ENCODE measurements around the gene UNCX.
"Not testable (repeated sequence)": the region's sequence is repeated elsewhere in the genome, so short reads cannot be mapped to it uniquely, and the experiment has no call there.

Gene UNCX

DNA sequence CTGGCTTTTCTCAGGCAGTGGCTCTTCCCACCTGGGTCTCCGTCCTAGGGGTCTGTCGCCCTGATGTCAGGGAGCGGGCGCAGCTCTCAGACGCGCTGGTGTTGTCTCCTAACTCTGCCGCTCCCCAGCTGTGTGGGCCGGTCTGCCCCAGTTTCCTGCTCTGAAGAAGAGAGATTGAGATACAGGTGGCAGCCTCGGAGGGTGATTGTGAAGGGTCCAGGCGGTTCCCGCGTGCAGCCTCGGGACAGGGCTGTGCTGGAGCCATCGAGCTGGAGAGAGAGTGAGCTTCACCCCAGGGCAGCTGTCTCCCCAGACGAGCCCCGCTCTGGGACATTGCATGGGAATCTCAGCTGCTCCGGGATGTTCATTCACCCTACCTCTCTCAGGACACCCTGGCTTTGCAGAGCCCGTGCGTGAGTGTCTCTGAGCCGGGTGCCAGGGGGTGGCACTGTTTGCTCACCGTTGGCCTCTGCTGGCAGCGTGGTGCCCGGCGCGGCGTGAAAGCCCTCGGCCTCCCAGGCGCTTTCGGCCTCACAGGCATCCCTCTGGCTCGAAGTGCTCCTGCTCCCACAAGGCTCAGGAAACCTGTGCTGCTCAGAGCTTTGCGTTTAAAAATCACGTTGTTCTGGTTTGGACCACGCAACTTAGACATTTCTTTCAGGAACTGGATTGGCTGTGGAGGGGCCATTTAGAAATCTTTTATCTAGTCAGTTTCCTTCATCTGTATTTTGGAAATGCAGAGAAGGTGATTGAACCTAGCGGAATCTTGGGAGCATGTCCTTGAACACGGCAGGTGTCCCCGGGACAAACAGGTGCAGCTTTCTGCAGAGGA lies 38.9 kb upstream of the UNCX start:
- TF ChIP-seq, protein P1, sequence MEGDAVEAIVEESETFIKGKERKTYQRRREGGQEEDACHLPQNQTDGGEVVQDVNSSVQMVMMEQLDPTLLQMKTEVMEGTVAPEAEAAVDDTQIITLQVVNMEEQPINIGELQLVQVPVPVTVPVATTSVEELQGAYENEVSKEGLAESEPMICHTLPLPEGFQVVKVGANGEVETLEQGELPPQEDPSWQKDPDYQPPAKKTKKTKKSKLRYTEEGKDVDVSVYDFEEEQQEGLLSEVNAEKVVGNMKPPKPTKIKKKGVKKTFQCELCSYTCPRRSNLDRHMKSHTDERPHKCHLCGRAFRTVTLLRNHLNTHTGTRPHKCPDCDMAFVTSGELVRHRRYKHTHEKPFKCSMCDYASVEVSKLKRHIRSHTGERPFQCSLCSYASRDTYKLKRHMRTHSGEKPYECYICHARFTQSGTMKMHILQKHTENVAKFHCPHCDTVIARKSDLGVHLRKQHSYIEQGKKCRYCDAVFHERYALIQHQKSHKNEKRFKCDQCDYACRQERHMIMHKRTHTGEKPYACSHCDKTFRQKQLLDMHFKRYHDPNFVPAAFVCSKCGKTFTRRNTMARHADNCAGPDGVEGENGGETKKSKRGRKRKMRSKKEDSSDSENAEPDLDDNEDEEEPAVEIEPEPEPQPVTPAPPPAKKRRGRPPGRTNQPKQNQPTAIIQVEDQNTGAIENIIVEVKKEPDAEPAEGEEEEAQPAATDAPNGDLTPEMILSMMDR (IDR thresholded peaks at IDR 0.05; ENCODE audit: low read depth, low read length, missing control alignments), result peak; percentile 63

GRCh38 chr7:1196441-1196840 lies 36.2 kb upstream of the UNCX start:
- H3K27ac ChIP-seq; H3K4me3 ChIP-seq (ENCODE audit: low read depth, low read length); DNase-seq; H3K36me3 ChIP-seq (replicated peaks); H3K27me3 ChIP-seq (replicated peaks); in situ Hi-C loops (cut with HindIII; ENCODE audit: low pct_ligation_motif_present, low sequenced_read_pairs): not testable (repeated sequence)

More for the DNA sequence above, 38.9 kb upstream of the UNCX start:
- in situ Hi-C loops (cut with HindIII; ENCODE audit: low pct_ligation_motif_present, low sequenced_read_pairs), result no loop called here
- Histone ChIP-seq H3K36me3 (replicated peaks) (no peaks in the 10 kb centered on the region), H3K27ac (no peak overlapping the region), H3K27me3 (replicated peaks) (peaks cover 2% of the 10 kb centered on the region), H3K4me3 (ENCODE audit: low read depth, low read length) (no peak overlapping the region)
- no peak for DNase-seq

GRCh38 chr7:1196950-1197349 lies 35.7 kb upstream of the UNCX start:
- no peak overlapping the region for H3K27ac ChIP-seq
- H3K27me3 ChIP-seq (replicated peaks), result peaks cover 6% of the 10 kb centered on the region
- H3K36me3 ChIP-seq (replicated peaks), result no peaks in the 10 kb centered on the region
- in situ Hi-C loops (cut with HindIII; ENCODE audit: low pct_ligation_motif_present, low sequenced_read_pairs), result no loop called here
- H3K4me3 ChIP-seq (ENCODE audit: low read depth, low read length), result no peak overlapping the region
- TF ChIP-seq, protein P1 (IDR thresholded peaks at IDR 0.05; ENCODE audit: low read depth, low read length, missing control alignments), result no peak
- DNase-seq, result no peak

GRCh38 chr7:1197997-1198625 lies 34.6 kb upstream of the UNCX start:
- Histone ChIP-seq H3K4me3 (ENCODE audit: low read depth, low read length) (no peak overlapping the region), H3K27ac (no peak overlapping the region), H3K36me3 (replicated peaks) (no peaks in the 10 kb centered on the region), H3K27me3 (replicated peaks) (peaks cover 6% of the 10 kb centered on the region)
- in situ Hi-C loops (cut with HindIII; ENCODE audit: low pct_ligation_motif_present, low sequenced_read_pairs), result no loop called here
- TF ChIP-seq, protein P1 (IDR thresholded peaks at IDR 0.05; ENCODE audit: low read depth, low read length, missing control alignments), result no peak
- DNase-seq, result peak; percentile 14

DNA sequence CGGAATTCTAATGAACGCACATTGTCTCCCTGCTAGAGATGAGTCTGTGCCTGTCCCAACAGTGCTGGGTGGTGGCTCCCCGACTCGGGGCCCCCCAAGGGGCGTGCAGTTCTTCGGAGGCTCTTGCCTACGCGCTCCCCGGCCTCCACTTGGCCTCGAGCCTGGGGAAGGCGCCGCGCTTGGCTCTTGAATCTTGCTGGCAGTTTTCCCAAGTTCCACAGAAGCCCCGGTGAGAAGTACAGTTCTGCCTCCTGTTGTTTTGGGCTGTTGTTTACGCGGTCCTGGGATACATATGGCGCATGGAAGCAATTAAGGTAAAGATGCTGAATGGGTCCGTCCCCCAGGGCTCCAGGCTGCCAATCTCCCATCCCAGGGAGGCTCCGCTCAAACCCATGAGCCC lies 32.6 kb upstream of the UNCX start:
- TF ChIP-seq, protein P1 (IDR thresholded peaks at IDR 0.05; ENCODE audit: low read depth, low read length, missing control alignments), result no peak
- in situ Hi-C loops (cut with HindIII; ENCODE audit: low pct_ligation_motif_present, low sequenced_read_pairs), result no loop called here
- H3K27ac ChIP-seq, result no peak overlapping the region
- DNase-seq, result peak; percentile 14
- H3K4me3 ChIP-seq (ENCODE audit: low read depth, low read length), result no peak overlapping the region
- no peaks in the 10 kb centered on the region for H3K36me3 ChIP-seq (replicated peaks)
- peaks cover 6% of the 10 kb centered on the region for H3K27me3 ChIP-seq (replicated peaks)

DNA sequence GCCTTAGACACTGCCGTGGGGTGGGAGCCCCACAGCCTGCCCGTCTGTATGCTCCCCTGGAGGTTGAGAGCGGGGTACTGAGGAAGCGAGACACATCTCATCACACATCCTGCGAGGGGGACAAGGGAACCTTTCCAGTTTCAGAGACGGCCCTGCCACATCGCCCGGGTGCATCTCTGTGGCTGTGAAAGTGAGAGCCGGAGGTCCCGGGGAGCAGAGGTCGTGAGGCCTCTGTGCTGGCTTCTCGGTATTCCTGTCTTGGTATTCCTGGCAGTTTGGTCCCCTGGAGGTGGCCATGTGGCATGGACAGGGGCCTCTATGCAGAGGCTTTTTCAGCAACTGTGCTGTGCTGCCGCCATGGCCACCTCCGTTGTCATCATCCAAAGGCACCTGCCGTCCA lies 30.8 kb upstream of the UNCX start:
- TF ChIP-seq, protein P1 (IDR thresholded peaks at IDR 0.05; ENCODE audit: low read depth, low read length, missing control alignments), result no peak
- no peak for DNase-seq
- Histone ChIP-seq H3K36me3 (replicated peaks) (no peaks in the 10 kb centered on the region), H3K4me3 (ENCODE audit: low read depth, low read length) (no peak overlapping the region), H3K27ac (no peak overlapping the region), H3K27me3 (replicated peaks) (peaks cover 6% of the 10 kb centered on the region)
- in situ Hi-C loops (cut with HindIII; ENCODE audit: low pct_ligation_motif_present, low sequenced_read_pairs), result no loop called here

DNA sequence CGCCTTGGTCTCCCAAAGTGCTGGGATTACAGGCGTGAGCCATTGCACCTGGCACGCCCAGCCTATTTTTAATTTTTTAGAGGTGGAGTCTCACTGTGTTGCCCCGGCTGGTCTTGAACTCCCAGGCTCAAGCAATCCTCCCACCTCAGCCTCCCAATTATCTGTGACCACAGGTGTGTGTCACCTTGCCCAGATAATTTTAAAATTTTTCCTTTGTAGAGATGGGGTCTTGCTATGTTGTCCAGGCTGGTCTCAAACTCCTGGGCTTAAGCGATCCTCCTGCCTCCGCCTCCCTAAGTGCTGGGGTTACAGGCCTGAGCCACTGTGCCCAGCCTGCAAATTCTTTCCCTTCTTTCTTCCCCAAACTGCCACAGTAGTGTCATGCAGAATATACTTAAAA lies 29.8 kb upstream of the UNCX start:
- H3K36me3 ChIP-seq (replicated peaks); in situ Hi-C loops (cut with HindIII; ENCODE audit: low pct_ligation_motif_present, low sequenced_read_pairs); DNase-seq; H3K4me3 ChIP-seq (ENCODE audit: low read depth, low read length); H3K27me3 ChIP-seq (replicated peaks); H3K27ac ChIP-seq: not testable (repeated sequence)

Data from brain microvascular endothelial cell (primary cell).